Measurements from ENCODE around the gene TPRA1. TPM values are rescaled to one million over a fixed set of nuclear protein-coding genes. Genes with fewer than 3 reads are reported as not detected.

TPRA1 gene
- total RNA-seq: 26.4 and 40.6 TPM in 2 replicates

DNA sequence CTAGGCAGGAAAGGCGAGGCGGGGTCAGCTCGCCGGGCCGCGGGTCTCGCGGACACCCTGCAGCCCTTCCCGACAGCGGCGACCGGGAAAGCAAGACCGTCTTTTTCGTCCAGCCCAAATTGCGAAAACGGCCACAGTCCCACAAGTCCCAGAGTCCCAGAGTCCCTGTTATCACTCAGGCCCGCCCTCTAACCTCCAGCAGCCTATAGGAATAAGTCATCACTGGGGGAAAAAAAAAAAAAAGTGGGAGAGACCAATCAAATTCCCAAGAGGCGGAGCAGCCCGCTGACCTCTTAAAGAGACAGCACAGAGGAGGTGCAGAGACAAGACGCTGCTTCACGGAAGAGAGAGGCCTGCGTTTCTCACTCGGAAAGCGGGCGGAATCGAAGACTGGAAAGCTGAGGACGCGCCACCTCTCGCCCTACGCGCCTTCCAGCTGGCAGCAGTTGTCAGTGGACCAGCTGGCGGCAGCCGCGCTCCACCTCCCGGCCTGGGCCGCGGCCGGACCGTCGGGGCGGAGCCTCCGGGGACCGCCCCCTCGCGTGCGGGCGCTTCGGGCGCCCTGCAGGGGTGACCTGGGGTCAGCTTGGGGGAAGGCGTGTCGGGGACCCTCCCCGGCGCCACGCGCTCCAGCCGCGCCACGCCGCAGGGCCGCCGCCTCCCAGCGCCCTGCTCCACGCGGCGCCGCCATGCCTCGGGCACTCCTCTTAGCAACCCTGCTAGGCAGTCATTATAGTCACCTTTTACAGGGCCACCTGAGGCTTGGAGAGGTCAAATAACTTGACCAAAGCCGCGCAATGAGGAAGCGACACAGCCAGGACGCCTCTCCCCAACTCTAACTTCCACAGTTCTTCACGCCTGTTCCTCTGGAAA, at the start of gene TPRA1:
Gene TPRA1 (minus strand): TSS at position 141 of the 873 bp plus-strand sequence. CDS start 10,587 bp downstream, outside the sequence.
- DNase-seq (ENCODE audit: low read depth): peak; percentile 98
- peak within 1 kb of the TSS; percentile 87 for H3K4me3 ChIP-seq (ENCODE audit: low read depth, low read length)
- TF ChIP-seq, protein P1, sequence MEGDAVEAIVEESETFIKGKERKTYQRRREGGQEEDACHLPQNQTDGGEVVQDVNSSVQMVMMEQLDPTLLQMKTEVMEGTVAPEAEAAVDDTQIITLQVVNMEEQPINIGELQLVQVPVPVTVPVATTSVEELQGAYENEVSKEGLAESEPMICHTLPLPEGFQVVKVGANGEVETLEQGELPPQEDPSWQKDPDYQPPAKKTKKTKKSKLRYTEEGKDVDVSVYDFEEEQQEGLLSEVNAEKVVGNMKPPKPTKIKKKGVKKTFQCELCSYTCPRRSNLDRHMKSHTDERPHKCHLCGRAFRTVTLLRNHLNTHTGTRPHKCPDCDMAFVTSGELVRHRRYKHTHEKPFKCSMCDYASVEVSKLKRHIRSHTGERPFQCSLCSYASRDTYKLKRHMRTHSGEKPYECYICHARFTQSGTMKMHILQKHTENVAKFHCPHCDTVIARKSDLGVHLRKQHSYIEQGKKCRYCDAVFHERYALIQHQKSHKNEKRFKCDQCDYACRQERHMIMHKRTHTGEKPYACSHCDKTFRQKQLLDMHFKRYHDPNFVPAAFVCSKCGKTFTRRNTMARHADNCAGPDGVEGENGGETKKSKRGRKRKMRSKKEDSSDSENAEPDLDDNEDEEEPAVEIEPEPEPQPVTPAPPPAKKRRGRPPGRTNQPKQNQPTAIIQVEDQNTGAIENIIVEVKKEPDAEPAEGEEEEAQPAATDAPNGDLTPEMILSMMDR (IDR thresholded peaks at IDR 0.05; ENCODE audit: insufficient read depth, low read depth, low read length): peak; percentile 20

DNA sequence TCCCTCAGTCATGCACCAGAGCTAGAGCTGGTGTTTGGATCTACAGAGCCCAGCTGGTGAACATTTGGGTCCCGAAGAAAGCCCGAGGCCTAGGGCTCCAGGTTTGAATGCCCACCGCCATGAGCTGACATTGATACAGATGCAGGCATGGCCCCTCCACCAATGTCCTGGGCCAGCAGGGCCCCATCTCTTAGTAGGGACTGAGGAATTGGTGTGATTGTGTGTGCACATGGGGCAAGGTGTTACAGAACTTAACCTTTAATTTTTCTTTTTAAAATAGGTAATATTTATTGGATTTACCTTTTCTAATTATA, 49.5 kb upstream of the TPRA1 start:
- DNase-seq (ENCODE audit: low read depth): no peak
- no peak overlapping the region for H3K4me3 ChIP-seq (ENCODE audit: low read depth, low read length)
- TF ChIP-seq, protein P1 (IDR thresholded peaks at IDR 0.05; ENCODE audit: insufficient read depth, low read depth, low read length): no peak

DNA sequence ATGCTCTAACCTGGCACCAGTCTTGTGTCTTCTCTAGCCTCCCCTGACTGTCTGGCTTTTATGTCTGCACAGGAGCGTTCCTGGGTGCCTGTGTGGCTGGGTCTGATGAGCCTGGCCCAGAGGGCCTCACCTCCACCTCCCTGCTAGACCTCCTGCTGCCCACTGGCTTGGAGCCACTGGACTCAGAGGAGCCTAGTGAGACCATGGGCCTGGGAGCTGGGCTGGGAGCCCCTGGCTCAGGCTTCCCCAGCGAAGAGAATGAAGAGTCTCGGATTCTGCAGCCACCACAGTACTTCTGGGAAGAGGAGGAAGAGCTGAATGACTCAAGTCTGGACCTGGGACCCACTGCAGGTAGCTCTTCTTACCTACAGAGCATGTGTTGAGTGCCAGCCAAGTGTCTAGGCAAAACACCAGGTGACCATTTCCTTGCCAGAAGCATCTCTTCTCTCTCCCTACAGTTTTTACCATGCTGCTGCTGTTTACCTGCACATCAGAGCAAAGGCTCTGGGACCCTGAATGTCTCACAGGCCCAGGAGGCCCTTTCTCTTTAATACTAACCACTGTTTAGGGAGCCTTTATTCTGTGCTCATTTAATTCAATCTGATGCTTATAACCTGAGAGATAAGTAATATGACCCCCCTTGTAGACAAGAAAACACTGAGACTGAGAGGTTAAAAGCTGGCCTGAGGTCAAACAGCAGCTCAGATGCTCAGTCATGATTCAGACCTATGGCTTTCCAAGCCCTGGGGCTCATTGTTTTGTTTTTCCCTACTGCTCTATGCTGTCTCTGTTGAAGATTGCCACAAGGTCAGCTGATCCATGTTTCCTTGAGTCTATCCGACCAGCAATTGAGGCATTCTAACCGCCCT, 48.9 kb upstream of the TPRA1 start:
- peak; percentile 54 for DNase-seq (ENCODE audit: low read depth)
- no peak overlapping the region for H3K4me3 ChIP-seq (ENCODE audit: low read depth, low read length)
- TF ChIP-seq, protein P1 (IDR thresholded peaks at IDR 0.05; ENCODE audit: insufficient read depth, low read depth, low read length): no peak

DNA sequence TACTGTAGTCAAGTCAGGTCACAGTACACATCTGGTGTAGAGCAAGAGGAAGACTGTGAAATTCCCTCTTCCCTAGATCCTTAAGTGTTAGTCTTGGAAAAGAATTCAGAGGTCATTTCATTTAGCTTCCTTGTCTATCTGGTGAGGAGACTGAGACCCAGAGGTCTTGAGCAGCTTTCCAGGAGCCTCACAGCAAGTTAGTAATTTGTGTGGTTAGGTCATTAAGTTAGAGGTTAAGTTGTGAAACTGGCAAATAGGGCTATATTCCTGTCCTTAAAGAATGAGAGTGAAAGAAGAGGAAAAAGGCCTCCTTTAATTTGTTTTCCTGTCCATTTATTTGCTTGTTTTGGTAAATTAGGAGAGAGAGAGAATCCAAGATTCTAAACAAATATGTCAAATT, 47.4 kb upstream of the TPRA1 start:
- TF ChIP-seq, protein P1 (IDR thresholded peaks at IDR 0.05; ENCODE audit: insufficient read depth, low read depth, low read length): no peak
- no peak for DNase-seq (ENCODE audit: low read depth)
- no peak overlapping the region for H3K4me3 ChIP-seq (ENCODE audit: low read depth, low read length)

DNA sequence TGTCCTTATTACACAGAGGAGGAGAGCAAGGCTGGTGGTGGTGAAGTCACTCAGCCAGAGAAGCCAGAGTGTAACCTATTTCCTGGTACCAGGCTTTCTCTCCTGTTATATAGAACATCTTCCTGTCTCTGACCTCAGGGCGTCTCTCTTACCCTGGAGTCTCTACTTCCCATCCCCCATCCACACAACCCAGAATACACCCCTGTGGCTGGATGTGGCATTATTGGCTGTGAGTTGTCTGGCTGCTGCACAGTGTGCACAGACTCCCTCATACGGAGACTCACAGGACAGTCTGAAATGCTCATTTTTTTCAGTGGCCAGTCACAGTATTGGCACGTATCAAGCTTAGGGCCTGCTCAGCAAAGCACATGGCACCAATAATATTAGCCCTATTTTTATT, 47.0 kb upstream of the TPRA1 start:
- DNase-seq (ENCODE audit: low read depth): no peak
- TF ChIP-seq, protein P1 (IDR thresholded peaks at IDR 0.05; ENCODE audit: insufficient read depth, low read depth, low read length): no peak
- no peak overlapping the region for H3K4me3 ChIP-seq (ENCODE audit: low read depth, low read length)

- DNase-seq (ENCODE audit: low read depth): no peak
- TF ChIP-seq, protein P1 (IDR thresholded peaks at IDR 0.05; ENCODE audit: insufficient read depth, low read depth, low read length): no peak
- no peak overlapping the region for H3K4me3 ChIP-seq (ENCODE audit: low read depth, low read length)
Observed at GRCh38 chr3:127634653-127635052, 44.1 kb upstream of the TPRA1 start.

Measured in fibroblast of villous mesenchyme (primary cell).